GM21381 (cell line): ENCODE results near the gene PEX5L.
"Not testable (repeated sequence)": the region's sequence is repeated elsewhere in the genome, so short reads cannot be mapped to it uniquely, and the experiment has no call there.

Experiments used
- ATAC-seq: cut with Tn5 transposase; IDR thresholded peaks from one replicate; pipeline ENCODE4 v1.9.1; 2021; ENCODE audit warnings: mild to moderate bottlenecking, moderate library complexity; ENCODE audit not compliant: unreplicated experiment

PEX5L gene

DNA sequence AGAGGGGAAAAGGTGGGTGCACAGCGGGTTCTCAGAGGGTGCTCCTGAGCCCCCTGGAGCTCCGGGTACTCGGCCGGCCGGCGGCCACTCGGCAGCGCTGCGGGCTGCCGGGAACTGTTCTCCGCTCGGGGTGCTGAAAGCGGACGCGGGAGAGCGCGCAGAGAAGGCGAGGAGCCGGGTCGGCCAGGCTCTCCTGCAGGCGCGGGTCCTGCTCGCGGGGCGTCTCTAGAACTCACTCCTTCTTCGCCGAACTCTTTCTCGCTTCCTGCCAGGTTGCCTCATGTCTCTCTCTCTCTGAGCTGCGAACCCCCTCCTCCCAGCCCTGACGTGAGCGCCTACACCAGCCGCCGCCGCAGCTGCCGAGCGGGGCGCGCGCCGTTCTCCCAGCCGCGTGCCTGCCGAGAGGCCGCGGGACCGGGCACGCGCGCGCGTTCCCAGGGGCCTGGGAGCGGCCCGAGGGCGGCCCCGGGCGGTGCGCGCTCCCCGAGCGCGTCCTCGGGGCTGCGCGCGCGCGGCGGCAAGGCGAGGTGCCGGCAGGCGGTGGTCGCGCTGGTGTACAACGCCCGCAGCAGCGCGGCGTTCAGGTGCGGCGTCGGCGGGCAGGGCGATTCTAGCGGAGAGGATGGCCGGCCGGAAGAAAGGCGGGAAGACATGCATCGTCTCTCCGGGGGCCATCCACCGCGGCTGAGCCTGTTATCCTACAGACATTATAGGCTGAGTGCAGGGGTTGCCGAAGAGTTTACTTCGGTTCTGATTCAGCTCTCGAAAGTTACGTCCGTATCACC is at the start of gene PEX5L:
PEX5L (minus strand) TSS at position 267 of the 785 bp plus-strand sequence. CDS start 338 bp downstream, outside the sequence.
- ATAC-seq = peak; percentile 85

- no peak for ATAC-seq
These were observed 48.5 kb upstream of the PEX5L start for GRCh38 chr3:180085122-180085710.

DNA sequence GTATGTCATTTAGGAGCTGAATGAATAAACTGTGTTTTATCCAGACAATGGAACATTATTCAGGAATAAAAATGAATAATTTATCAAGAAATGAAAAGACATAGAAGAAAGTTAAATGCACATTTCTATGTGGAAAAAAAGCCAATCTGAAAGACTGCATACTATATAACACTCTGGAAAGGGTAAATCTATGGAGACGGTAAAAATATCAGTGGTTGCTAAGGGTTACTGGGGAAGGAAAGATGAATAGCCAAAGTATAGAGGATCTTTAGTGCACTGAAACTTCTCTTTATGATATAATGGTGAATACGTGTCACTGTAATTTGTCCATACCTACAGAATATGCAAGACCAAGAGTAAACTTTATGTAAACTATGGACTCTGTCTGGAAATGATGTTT is 46.0 kb upstream of the PEX5L start:
- no peak for ATAC-seq

GRCh38 chr3:180078592-180078991 is 41.9 kb upstream of the PEX5L start:
- no peak for ATAC-seq

DNA sequence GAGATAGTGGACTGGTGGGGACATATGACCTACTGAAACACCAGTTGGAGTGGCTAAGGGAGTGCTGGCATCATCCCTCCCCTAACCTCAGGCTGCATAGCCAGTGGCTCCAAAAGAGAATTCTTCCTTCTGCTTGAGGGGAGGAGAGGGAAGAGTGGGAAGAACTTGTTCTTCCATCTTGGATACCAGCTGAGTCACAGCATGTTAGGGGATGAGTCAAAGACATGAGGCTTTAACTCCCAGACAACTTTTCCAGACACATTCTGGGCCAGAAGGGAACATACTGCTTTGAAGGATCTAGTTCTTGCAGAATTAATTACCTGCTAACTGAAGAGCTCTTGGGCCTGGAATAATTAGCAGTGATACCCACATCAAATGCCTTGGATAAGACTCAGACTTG is 36.8 kb upstream of the PEX5L start:
- ATAC-seq = no peak

GRCh38 chr3:180072786-180073185 is 36.0 kb upstream of the PEX5L start:
- ATAC-seq = no peak

DNA sequence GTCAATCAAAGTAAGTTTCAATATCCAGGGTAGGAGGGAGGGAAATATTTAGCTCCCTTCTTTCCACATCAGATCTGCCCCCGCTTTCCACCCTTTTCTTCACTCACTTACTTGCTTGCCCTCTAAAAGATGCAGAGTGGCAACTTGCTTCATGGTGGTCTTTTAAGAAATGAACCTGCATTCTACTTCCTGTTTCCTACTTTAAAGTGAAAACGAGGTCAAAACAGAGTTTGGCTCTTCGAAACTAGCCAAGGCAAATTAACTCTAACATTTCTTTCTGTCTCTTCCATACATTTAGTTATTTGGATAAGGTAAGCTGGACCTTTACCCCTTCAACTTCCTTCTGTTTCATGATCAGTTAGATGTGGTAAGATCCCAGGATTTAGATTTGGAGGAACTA is 34.2 kb upstream of the PEX5L start:
- no peak for ATAC-seq

GRCh38 chr3:180068023-180068422 is 31.3 kb upstream of the PEX5L start:
- no peak for ATAC-seq

DNA sequence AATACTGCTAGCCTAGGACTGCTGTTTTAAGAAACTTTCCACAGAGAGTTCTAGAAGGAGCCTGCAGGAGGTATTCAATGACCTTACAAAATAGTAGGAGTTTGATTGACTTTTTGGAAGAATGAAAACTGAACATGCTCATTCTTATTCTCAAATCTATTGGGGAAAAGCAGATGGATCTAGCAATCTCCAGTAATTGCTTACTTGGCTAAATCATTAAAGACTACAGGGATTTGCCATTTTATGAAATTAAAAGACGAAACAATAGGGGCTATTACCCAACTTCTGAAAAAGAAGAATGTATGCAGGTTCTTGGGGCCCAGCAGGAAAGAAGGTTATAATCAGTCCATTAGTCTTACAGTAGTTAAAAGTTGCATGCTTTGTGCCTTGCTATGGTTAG is 29.9 kb upstream of the PEX5L start:
- no peak for ATAC-seq

DNA sequence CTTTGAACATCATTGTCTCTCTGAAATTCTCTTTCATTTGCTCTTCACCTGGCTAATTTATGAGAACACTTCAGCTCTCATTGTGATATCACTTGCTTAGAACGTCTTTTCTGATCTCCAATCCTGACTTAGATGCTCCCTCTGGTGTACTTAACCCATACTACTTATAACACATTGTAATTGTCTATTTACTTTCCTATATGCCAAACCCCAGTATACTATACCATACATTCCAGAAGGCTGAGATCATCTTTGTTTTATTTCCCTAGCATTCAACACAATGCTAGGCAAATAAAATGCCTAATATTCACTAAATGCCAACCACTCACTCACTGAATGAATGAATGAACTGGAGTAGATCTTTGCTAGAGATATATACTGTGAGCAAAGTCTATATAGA is 27.0 kb upstream of the PEX5L start:
- ATAC-seq = no peak

- no peak for ATAC-seq
These were observed 26.0 kb upstream of the PEX5L start for GRCh38 chr3:180062771-180063170.

DNA sequence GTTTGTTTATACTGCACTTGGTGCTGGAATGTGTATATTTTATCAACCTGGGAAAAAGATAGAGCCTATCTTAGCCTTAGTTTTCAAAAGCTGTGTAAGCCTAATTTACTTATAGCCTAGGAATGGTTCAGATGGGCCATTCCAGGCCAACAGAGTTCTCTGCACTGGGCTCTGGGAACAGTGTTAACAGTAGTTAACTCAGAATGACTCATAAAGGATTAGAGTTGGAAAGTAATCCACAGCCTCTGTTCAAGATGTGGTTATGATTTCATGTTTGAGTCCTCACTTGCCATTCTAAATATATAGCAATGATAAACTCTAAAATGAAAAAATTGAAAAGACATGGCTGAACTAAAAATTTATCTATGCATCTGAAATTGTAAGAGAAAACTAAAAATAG is 22.6 kb upstream of the PEX5L start:
- no peak for ATAC-seq

DNA sequence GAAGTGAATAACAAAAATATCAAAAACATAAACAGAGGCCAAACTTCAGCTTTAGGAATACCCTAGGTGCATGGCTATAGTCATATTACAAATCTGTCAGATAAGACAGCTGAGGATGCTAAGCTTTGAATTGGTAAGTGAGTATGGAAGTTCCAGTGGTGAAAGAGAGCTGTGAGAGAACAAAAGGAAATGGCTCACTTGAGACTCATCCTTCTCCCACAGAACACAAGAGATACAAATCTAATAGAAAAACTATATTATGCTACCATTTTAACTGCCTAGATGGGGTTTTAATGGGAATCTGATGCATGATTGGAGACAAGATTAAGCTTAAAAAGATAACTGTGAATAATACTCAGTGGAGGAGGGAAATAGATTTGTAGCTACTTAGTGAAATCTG is 21.5 kb upstream of the PEX5L start:
- ATAC-seq = no peak

- ATAC-seq = not testable (repeated sequence)
These were observed 18.9 kb upstream of the PEX5L start for GRCh38 chr3:180055656-180056055.

DNA sequence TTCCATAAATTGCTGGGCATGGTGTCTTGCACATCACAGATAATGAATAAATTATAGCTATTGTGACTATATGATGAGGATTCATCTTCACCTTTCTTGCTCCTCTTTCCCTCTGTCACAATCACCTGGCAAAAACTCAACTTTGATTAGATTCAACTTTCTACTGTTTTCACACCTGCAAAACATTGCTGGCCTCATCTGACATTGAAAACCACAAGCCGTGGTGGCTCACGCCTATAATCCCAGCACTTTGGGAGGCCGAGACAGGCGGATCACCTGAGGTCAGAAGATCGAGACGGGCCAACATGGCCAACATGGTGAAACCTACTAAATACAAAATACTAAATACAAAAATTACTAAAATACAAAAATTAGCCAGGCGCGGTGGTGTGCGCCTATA is 12.7 kb upstream of the PEX5L start:
- ATAC-seq = no peak

DNA sequence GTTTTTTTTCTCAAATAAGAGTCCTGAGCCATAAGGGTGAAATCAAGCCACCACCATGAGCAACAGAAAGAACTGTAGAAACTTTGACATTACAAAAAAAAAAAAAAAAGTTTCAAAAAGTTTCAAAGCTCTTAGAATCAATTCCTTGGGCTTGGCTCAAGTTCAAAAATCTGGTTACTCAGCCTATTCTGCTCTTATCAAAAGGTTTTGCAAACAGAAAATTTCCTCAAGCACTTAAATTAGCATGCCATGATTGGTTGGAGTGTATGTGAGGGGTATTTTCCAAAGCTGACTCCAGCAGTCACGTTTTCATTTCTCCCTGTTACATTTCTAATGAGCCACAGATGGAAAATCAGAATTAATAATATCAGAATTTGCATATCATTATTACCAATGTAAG is 12.1 kb upstream of the PEX5L start:
- no peak for ATAC-seq

DNA sequence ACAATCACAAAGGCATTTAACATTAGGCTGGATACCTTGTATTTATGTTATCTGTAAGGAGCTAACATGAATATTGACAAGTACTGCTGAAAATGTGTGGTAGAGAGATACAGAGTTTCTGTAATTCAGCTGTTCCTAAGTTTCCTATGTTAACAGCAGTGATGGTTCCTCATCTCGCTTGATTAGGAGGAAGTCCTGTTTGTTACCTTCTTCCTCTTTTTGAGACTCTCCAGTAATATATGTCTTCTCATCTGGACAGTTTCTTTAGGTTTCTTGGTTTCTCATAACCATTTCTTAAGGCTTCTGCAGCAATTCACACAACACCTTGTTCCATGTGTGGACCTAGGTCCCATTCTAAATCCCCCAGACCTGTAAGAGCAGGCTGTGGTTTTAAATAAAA is 11.4 kb upstream of the PEX5L start:
- ATAC-seq = peak; percentile 92

- no peak for ATAC-seq
These were observed 4.2 kb upstream of the PEX5L start for GRCh38 chr3:180040966-180041365.

GRCh38 chr3:180036092-180036670 is 556 bp downstream of the PEX5L start:
- ATAC-seq = peak; percentile 55

- ATAC-seq = no peak
These were observed 9.7 kb downstream of the PEX5L start for GRCh38 chr3:180026997-180027396.

GRCh38 chr3:180018543-180018942 is 18.2 kb downstream of the PEX5L start:
- peak; percentile 49 for ATAC-seq

DNA sequence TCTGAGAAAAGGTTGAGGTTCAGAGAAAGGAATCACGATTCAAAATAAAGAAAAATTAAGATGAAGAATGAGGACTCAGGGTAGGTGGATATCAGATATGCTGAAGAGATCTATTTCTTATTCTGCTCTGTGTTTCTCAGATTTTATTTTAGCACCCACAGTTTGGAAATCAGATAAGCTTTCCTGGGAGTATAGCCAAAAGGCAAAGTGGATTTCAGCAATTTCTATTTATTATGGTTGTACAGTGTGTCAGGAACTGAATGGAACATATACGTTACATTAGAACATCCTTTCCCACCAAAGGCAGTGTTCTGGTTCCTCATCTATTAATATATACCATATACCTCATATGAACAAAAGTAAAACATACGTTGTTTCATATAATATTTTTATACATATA is 18.9 kb downstream of the PEX5L start:
- ATAC-seq = no peak
